HG03135 (cell line): ENCODE data around the gene PPP1R9A.

Experiments
- ATAC-seq: cut with Tn5 transposase; IDR thresholded peaks from one replicate; pipeline ENCODE4 v1.9.1; 2021; ENCODE audit warnings: mild to moderate bottlenecking, moderate library complexity; ENCODE audit not compliant: unreplicated experiment

PPP1R9A gene

GRCh38 chr7:95246831-95247370 is 339.5 kb downstream of the PPP1R9A start:
- ATAC-seq: no peak

- ATAC-seq: no peak
Observed at GRCh38 chr7:95250571-95250970, 343.2 kb downstream of the PPP1R9A start.

- ATAC-seq: no peak
Observed at GRCh38 chr7:95251966-95252365, 344.6 kb downstream of the PPP1R9A start.

- ATAC-seq: no peak
Observed at GRCh38 chr7:95253986-95254385, 346.6 kb downstream of the PPP1R9A start.

- ATAC-seq: no peak
Observed at GRCh38 chr7:95255691-95256090, 348.3 kb downstream of the PPP1R9A start.

GRCh38 chr7:95261895-95262415 is 354.6 kb downstream of the PPP1R9A start:
- no peak for ATAC-seq

GRCh38 chr7:95262875-95263274 is 355.5 kb downstream of the PPP1R9A start:
- ATAC-seq: no peak

GRCh38 chr7:95263785-95264362 is 356.5 kb downstream of the PPP1R9A start:
- ATAC-seq: no peak

GRCh38 chr7:95264363-95264891 is 357.0 kb downstream of the PPP1R9A start:
- ATAC-seq: no peak

- no peak for ATAC-seq
Observed at GRCh38 chr7:95265634-95266033, 358.2 kb downstream of the PPP1R9A start.

- no peak for ATAC-seq
Observed at GRCh38 chr7:95267754-95268153, 360.4 kb downstream of the PPP1R9A start.

- no peak for ATAC-seq
Observed at GRCh38 chr7:95269640-95270039, 362.2 kb downstream of the PPP1R9A start.

- ATAC-seq: no peak
Observed at GRCh38 chr7:95276114-95276513, 368.7 kb downstream of the PPP1R9A start.

- no peak for ATAC-seq
Observed at GRCh38 chr7:95279417-95279816, 372.0 kb downstream of the PPP1R9A start.

GRCh38 chr7:95286096-95286495 is 378.7 kb downstream of the PPP1R9A start:
- ATAC-seq: no peak

- ATAC-seq: no peak
Observed at GRCh38 chr7:95290166-95290830, 382.9 kb downstream of the PPP1R9A start.

- no peak for ATAC-seq
Observed at GRCh38 chr7:95295397-95295796, 388.0 kb downstream of the PPP1R9A start.

GRCh38 chr7:95296456-95296855 is 389.1 kb downstream of the PPP1R9A start:
- no peak for ATAC-seq

- no peak for ATAC-seq
Observed at GRCh38 chr7:95297041-95297440, 389.6 kb downstream of the PPP1R9A start.

- no peak for ATAC-seq
Observed at GRCh38 chr7:95298091-95298490, 390.7 kb downstream of the PPP1R9A start.

- ATAC-seq: no peak
Observed at GRCh38 chr7:95303013-95303905, 395.9 kb downstream of the PPP1R9A start.
